GM18873 (cell line): Measurements from ENCODE around the gene HMG20B.
"Not testable (repeated sequence)": the region's sequence is repeated elsewhere in the genome, so short reads cannot be mapped to it uniquely, and the experiment has no call there.

Source experiments
- ATAC-seq: cut with Tn5 transposase; IDR thresholded peaks from one replicate; pipeline ENCODE4 v1.9.1; 2021; ENCODE audit warnings: mild to moderate bottlenecking, moderate library complexity, moderate number of reproducible peaks; ENCODE audit not compliant: unreplicated experiment, low FRiP score

The HMG20B gene

DNA sequence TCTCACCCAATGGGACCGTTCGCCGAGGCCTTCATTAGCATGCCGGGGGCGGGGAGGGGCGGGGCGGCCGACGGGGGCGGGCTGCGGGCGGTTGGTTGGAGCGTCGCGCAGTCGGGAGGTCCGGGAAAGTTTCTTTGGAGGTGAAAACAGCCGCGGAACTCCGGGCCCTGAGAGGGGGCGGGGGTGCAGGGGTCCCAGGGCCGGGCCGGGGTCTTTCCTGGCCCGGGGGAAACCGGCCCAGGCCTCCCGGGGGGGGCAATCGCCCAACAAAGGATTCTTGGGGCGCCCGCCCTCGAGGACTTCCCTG is at the start of gene HMG20B:
Gene HMG20B, plus strand, starts transcription at position 90 of the 307 bp plus-strand sequence. CDS start 366 bp downstream, outside the sequence.
- ATAC-seq: no peak

DNA sequence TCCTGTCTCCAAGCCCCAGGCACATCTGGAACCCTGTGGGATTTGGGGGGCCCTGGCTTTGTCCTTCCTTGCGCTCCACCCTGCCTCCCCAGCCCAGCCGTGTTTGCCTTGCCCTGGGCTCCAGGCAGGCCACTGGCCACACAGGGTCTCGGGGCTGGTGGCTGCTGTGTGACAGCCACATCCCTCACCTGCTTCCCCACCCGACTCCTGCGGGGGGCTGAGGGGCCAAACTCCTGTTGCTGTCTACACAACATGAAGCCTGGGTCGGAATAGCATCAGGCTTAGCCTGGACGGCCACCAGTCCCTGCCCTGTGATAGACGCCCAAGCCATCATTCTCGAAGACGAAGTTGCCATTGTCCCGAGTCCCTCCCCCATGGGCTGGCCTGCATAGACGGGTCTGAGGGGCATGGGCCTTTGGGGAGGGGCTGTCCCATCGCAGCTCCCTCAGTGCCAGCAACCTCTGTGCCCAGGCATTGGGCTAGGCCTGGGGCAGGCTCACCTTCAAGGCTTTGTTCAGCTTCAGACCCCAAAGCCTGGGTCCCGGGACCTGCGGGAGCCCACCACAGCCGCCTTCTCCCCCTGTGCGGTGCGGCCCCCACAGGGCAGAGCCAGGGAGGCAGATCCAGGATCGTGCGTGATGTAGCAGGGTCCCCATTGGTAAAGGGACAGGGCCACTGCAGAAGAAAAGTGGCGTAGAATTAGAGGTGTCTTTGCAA is 49.2 kb upstream of the HMG20B start:
- no peak for ATAC-seq

DNA sequence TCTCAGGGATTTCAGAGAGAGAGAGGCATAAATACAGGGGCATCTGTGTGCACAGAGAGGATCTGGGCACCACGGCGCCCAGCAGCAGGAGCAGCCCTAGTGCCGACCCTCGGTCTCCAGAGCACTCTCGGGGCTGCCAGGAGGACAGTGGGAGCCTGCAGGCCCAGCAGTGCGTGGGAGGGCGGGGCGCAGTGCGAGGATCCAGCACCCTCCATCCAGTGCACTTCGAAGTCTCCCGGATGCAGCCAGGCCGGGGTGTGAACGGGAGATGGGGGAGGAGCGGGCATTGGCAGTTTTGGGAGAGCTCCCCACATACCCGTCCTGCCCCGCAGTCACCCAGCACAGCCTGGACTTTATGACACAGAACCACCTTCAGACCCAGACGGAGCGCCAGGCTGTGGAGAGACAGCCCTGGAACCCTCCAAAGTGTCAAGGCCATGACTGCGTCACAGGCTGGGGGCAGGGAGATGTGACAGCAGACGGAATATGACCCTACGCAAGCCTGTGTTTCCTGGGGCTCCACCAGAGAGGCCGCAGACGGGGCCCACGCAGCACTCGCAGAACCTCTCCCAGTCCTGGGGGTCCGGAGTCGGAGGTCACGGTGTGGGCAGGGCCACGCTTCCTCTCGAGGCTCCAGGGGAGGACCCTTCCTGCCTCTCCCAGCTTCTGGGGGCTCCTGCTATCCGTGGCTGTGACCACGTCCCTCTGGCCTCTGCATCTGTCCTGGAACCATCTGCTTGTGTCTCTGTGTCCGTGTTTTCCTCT is 48.5 kb upstream of the HMG20B start:
- no peak for ATAC-seq

DNA sequence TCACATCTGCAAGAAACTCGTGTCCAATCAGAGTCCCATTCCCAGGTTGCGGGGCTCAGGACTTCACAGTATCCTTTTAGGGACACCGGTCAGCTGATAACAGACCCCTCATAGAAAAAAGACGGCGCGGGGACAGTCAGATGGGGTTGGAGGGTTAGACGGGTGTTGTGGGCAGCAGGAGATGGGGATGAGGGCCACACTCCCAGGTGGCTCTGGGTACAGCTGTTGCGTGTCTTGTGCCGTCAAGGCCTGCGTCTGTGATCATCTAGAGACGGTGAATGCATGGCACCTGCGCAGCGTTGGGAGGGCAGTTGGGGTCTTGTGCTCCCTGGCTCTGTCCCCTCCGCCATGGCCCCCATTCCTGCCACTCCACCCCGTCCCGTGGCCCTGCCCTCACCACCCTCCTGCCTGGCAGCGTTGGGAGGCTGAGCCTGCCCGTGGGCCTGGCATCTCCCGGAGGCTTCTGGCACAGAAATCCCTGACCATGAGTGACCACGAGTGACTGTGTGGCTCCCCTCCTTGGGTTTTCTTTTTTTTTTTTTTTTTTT is 47.8 kb upstream of the HMG20B start:
- no peak for ATAC-seq

DNA sequence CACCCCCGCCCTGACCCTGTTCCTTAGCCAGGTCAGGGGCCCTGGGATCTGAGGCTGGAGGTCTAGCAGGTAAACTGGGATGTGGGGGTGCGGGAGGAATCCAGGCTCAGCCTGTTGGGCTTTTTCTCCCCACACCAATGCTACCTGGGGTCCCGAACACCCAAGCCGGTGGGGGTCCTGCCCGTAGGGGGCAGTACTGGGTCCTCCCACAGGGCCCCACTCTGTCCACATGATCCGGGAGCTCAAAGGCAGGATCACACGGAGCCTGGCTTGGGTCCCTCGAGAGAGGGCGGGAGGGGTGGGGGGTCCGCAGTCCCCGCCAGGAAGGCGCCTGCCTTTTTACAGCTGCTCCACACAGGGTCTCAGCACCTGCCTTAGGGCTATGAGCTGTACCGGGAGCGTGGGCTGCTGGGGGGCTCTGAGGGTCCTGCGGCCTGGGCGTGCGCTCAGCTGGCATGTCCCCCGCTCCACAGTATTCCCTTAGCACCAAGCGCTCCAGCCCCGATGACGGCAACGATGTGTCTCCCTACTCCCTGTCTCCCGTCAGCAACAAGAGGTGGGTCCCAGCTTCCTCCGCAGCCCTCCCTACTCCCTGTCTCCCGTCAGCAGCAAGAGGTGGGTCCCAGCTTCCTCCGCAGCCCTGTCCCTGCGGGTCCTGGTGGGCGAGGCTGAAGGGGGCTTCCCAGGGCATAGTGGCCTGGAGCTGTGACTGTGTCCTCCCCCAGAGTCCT is 46.1 kb upstream of the HMG20B start:
- no peak for ATAC-seq

DNA sequence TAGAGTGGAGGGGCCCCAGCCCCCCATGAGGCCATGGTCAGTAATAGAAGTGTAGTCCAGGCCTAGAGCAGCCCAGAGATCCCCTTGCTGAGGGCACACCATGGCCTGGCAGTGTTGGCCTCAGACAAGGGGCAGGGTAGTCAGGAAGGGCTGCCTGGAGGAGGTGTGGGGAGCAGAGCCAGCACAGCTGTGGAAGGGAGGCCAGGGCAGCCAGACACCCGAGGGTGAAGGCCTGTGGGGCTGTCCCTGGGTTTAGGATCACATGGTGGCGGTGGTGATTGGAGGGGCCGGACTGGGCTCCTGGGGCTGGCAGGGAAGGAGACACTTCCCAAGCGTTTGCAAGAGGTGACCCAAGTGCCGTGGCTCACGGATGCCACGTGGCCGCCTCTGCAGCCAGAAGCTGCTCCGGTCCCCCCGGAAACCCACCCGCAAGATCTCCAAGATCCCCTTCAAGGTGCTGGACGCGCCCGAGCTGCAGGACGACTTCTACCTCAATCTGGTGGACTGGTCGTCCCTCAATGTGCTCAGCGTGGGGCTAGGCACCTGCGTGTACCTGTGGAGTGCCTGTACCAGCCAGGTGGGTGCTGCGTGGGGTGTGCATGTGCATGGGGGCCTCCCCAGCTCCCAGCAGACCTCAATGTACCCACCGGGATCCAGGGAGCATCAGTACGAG is 45.4 kb upstream of the HMG20B start:
- ATAC-seq: no peak

DNA sequence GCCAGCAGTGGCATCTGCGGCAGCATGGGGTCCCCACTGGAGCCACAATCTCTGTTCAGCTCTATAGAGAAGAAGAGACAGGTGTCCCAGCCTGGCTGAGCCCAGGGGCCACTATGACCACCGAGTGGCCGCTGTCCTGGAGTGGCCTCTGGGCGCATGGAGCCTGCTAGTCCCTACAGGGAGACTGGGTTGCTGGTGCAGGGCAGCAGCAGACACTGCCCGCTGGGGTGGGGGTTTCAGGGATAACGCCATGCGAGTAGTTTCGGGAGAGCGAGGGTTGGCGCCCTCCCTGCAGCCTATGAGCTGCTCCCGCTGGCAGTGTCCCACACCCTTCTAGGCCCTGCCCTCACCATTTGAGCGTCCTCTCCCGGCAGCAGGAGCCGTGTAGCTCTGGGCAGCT is 44.7 kb upstream of the HMG20B start:
- no peak for ATAC-seq

DNA sequence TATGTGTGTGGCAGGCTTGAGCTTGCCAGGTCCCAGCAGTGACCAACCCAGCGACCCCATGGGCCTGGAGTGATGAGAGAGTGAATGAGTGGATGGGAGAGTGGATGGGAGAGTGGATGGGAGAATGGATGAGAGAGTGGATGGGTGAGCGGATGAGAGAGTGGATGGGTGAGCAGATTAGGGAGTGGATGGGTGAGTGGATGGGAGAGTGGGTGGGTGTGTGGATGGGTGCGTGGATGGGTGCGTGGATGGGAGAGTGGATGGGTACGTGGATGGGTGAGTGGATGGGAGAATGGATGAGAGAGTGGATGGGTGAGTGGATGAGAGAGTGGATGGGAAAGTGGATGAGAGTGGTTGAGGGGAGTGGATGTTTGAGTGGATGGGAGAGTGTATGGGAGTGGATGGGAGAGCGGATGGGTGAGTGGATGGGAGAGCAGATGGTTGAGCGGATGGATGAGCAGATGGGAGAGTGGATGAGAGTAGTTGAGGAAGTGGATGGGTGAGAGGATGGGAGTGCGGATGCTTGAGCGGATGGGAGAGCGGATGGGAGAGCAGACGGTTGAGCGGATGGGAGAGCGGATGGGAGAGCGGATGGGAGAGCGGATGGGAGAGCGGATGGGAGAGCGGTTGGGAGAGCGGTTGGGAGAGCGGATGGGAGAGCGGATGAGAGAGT is 44.1 kb upstream of the HMG20B start:
- ATAC-seq: no peak

DNA sequence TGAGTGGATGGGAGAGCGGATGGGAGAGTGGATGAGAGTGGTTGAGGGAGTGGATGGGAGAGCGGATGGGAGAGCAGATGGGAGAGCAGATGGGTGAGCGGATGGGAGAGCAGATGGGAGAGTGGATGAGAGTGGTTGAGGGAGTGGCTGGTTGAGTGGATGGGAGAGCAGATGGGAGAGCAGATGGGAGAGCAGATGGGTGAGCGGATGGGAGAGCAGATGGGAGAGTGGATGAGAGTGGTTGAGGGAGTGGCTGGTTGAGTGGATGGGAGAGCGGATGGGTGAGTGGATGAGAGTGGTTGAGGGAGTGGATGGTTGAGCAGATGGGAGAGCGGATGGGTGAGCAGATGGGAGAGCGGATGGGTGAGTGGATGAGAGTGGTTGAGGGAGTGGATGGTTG is 43.4 kb upstream of the HMG20B start:
- ATAC-seq: not testable (repeated sequence)

DNA sequence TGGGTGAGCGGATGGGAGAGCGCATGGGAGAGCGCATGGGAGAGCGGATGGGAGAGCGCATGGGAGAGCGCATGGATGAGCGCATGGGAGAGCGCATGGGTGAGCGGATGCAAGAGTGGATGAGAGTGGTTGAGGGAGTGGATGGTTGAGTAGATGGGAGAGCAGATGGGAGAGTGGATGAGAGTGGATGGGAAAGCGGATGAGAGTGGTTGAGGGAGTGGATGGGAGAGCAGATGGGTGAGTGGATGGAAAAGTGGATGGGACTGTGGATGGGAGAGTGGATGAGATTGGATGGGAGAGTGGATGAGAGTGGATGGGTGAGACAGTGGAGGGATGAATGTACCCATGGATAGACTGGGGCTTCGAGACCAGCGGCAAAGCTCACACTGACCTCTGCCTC is 42.4 kb upstream of the HMG20B start:
- ATAC-seq: no peak

DNA sequence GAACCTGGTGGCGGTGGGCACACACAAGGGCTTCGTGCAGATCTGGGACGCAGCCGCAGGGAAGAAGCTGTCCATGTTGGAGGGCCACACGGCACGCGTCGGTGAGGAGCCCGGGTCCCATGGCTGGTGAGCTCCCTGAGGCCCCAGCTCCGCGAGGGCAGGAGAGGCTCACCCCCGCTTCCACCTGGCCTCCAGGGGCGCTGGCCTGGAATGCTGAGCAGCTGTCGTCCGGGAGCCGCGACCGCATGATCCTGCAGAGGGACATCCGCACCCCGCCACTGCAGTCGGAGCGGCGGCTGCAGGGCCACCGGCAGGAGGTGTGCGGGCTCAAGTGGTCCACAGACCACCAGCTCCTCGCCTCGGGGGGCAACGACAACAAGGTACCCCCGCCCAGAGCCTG is 41.0 kb upstream of the HMG20B start:
- no peak for ATAC-seq

DNA sequence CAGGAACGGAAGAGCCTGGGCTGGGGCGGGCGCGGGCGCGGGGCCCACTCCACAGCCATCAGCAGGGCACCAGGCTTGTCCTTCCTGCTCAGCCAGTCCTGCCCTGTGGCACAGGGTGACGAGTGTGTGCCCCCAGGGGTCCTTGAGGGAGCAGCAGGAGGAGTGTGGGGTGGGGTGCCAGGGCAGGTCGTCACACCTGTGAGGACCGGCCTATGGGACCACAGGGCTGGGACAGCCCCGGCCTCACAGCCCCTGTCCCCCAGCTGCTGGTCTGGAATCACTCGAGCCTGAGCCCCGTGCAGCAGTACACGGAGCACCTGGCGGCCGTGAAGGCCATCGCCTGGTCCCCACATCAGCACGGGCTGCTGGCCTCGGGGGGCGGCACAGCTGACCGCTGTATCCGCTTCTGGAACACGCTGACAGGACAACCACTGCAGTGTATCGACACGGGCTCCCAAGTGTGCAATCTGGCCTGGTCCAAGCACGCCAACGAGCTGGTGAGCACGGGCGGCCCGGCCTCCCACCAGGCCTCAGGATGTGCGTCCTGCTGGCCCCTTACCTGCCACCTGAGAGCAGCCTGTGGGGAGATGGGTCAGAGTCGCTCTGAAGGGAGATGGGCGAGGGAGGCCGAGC is 40.5 kb upstream of the HMG20B start:
- ATAC-seq: no peak

DNA sequence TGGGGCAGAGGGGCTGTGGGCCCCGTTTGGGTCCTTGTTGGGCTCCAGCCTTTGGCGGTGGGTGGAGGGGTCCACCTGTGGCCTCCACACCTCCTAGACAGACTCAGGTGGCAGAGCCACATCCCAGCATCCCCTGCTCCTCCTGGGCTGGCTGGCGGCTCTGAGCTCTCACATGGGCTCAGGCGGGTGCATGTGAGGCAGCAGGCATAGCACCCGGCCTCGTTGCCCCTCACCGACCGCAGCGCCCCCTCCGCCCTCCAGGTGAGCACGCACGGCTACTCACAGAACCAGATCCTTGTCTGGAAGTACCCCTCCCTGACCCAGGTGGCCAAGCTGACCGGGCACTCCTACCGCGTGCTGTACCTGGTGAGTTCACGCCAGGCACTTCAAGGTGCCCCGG is 39.7 kb upstream of the HMG20B start:
- ATAC-seq: no peak

DNA sequence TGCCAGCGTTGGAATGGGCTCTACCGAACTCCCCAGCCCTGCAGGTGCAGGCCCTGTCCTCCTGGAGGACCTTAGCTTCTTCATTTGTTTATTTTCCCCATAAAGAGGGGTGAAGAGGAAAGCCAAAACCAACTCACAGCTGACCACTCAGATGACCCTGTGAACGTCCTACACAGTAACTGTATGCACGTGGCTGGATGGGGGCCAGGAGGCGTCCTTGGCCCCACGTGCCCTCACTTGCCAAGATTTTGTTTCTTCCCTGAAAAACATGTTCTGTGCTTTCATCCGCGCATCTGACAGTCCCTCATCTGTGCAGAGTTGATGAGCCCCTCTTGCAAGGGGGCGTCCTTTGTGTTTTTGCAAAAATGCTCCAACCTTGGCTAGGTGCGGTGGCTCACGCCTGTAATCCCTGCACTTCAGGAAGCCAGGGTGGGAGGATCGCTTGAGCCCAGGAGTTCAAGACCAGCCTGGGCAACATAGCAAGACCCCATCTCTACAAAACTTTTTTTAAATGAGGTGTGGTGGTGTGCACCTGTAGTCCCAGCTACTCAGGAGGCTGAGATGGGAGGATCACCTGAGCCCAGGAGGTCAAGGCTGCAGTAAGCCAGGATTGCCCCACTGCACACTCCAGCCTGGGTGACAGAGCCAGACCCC is 39.1 kb upstream of the HMG20B start:
- ATAC-seq: no peak

DNA sequence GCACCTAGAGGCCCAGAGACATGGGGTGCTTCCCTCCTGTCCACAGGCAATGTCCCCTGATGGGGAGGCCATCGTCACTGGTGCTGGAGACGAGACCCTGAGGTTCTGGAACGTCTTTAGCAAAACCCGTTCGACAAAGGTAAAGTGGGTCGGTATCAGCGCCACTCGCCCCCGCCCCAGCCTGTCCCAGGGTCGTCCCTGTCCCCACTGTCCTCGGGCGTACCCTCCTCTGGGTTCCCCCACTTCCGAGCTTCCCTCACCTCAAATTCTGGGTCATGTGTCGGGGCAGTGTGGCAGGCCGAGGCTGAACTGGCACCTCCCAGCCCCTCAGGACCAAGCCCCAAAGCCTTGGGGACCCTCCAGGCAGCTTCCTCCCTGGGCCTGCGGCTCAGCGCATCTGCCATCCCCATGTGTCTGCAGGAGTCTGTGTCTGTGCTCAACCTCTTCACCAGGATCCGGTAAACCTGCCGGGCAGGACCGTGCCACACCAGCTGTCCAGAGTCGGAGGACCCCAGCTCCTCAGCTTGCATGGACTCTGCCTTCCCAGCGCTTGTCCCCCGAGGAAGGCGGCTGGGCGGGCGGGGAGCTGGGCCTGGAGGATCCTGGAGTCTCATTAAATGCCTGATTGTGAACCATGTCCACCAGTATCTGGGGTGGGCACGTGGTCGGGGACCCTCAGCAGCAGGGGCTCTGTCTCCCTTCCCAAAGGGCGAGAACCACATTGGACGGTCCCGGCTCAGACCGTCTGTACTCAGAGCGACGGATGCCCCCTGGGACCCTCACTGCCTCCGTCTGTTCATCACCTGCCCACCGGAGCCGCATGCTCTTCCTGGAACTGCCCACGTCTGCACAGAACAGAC is 38.1 kb upstream of the HMG20B start:
- no peak for ATAC-seq

DNA sequence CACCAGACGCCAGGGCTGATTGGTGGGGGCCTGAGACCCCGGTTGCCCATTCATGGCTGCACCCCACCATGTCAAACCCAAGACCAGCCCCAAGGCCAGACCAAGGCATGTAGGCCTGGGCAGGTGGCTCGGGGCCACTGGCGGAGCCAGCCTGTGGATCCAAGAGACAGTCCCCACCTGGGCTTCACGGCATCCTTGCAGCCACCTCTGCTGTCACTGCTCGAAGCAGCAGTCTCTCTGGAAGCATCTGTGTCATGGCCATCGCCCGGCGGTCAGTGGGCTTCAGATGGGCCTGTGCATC is 37.6 kb upstream of the HMG20B start:
- no peak for ATAC-seq

DNA sequence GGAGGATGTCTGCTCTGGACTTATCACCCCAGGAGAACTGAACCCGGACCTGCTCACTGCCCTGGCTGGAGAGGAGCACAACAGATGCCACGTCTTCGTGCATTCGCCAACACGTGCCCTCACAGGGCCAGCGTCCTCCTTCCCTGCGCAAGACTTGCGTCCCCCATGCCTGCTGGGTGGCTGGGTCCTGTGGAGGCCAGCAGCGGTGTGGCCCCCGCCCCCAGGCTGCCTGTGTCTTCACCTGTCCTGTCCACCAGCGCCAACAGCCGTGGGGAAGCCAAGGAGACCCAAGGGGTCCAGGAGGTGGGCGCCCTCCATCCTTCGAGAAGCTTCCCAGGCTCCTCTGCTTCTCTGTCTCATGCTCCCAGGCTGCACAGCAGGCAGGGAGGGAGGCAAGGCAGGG is 37.2 kb upstream of the HMG20B start:
- no peak for ATAC-seq

DNA sequence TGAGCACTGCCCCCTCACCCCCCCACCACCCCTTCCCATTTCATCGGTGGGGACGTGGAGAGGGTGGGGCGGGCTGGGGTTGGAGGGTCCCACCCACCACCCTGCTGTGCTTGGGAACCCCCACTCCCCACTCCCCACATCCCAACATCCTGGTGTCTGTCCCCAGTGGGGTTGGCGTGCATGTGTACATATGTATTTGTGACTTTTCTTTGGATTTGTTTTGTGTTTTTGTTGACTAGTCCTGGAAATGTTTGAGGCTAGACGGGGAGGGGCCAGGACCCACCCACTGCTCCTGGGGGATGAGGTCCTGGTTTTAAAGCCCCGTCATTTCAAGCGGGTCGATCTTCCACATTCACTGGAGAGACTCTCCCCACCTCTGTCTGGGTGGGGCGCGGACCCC is 36.8 kb upstream of the HMG20B start:
- no peak for ATAC-seq
